ENCODE data around the gene FANCC. TPM values are rescaled to one million over a fixed set of nuclear protein-coding genes. Genes with fewer than 3 reads are reported as not detected.
A peak's percentile ranks its signal among the peaks of the same experiment; 100 is the strongest.
"Not testable (repeated sequence)": the region's sequence is repeated elsewhere in the genome, so short reads cannot be mapped to it uniquely, and the experiment has no call there.

Gene FANCC
- total RNA-seq, 1 donor from 2014 or later, result 7.9 TPM

DNA sequence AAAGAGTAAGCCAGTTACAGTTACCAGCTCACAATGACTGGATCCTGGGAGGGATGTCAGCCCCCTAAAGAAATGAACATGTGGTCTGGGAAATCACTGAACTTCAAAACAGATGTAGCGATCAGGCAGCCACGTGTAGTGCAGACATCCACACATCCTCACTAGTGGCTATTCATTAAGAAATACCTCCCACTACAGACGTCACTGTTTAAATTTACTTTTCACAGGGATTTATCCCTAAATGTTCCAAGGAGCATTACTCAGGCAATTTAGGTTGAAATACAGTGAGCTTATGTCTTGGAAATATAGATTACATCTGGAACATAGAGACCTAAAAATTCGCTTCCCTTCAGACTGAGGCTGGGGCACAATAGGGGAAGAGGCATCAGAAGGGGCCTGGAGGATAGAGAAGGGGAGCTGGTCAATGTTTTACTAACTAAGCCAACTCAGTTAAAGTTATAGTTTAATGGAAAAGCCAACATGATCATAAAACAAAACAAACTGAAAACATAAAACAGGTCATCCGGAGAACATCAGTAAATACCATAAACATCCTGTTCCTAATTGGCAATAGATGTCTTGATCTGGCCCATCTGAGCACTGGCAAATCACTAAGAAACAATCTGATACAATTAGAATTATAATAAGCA lies 92.3 kb downstream of the FANCC start:
- no peaks in the 10 kb centered on the region for H3K27me3 ChIP-seq (ENCODE audit: insufficient read depth, low read length)
- no peak overlapping the region for H3K27ac ChIP-seq (ENCODE audit: low read depth, low read length)
- H3K36me3 ChIP-seq (ENCODE audit: insufficient read depth, low read length), result no peaks in the 10 kb centered on the region
- H3K4me1 ChIP-seq (ENCODE audit: insufficient read depth, low read length), result no peaks in the 10 kb centered on the region
- Mint-ChIP-seq H3K36me3 (ENCODE audit: low read depth, unreplicated experiment) (no peaks in the 10 kb centered on the region), H3K4me3 (ENCODE audit: unreplicated experiment) (no peak overlapping the region), H3K9me3 (ENCODE audit: unreplicated experiment) (peaks cover 3% of the 10 kb centered on the region), H3K27ac (ENCODE audit: unreplicated experiment) (peak overlapping the region; percentile 62), H3K4me1 (ENCODE audit: low read depth, unreplicated experiment) (peaks cover 3% of the 10 kb centered on the region), H3K27me3 (ENCODE audit: low read depth, unreplicated experiment) (no peaks in the 10 kb centered on the region)
- H3K4me3 ChIP-seq (ENCODE audit: insufficient read depth, low read depth, low read length), result no peak overlapping the region
- no peak for TF ChIP-seq EZH2 (IDR thresholded peaks at IDR 0.05; ENCODE audit: insufficient read depth, low read length)
- TF ChIP-seq, protein P1, sequence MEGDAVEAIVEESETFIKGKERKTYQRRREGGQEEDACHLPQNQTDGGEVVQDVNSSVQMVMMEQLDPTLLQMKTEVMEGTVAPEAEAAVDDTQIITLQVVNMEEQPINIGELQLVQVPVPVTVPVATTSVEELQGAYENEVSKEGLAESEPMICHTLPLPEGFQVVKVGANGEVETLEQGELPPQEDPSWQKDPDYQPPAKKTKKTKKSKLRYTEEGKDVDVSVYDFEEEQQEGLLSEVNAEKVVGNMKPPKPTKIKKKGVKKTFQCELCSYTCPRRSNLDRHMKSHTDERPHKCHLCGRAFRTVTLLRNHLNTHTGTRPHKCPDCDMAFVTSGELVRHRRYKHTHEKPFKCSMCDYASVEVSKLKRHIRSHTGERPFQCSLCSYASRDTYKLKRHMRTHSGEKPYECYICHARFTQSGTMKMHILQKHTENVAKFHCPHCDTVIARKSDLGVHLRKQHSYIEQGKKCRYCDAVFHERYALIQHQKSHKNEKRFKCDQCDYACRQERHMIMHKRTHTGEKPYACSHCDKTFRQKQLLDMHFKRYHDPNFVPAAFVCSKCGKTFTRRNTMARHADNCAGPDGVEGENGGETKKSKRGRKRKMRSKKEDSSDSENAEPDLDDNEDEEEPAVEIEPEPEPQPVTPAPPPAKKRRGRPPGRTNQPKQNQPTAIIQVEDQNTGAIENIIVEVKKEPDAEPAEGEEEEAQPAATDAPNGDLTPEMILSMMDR (IDR thresholded peaks at IDR 0.05; ENCODE audit: insufficient read depth, low read depth, low read length), result no peak
- H2AFZ ChIP-seq (ENCODE audit: low read depth, low read length), result no peak overlapping the region
- H4K20me1 ChIP-seq (ENCODE audit: insufficient read depth, low read length), result no peaks in the 10 kb centered on the region
- DNase-seq (ENCODE audit: low read depth), result no peak
- H3K79me2 ChIP-seq (ENCODE audit: insufficient read depth, low read length), result no peaks in the 10 kb centered on the region
- H3K9me3 ChIP-seq (ENCODE audit: insufficient read depth, low read depth, low read length), result no peaks in the 10 kb centered on the region
- H3K4me2 ChIP-seq (ENCODE audit: low read length), result no peak overlapping the region
- no peak for FAIRE-seq
- no peak overlapping the region for H3K9ac ChIP-seq (ENCODE audit: low read length)

DNA sequence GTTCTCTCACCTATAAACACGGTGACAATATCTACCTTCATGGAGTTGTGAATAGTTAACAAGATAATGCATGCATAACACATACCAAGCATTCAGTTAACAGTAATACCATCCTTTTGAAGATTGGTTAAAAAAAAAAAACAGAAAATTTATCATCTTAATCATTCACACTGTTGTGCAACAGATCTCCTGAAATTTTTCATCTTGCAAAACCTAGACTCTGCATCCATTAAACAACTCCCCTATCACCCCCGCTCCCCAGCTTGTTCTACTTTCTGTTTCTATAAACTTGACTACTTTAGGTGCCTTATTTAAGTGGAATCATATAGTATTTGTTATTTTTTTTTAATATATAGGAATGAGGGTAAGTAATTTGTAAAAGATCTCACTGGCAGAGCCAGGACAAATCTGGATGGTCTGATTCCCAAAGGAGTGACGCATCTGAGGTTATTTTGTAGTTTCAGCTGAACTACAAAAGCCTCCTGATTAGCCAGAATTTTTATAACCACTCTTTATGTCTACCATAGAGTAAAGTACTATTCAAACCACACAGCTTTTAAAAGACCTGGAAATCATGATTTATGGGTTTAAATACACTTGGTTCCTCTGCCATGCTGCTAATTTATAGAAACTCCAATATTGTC lies 93.0 kb downstream of the FANCC start:
- Mint-ChIP-seq H3K4me3 (ENCODE audit: unreplicated experiment) (no peak overlapping the region), H3K4me1 (ENCODE audit: low read depth, unreplicated experiment) (peaks cover 3% of the 10 kb centered on the region), H3K36me3 (ENCODE audit: low read depth, unreplicated experiment) (no peaks in the 10 kb centered on the region), H3K27ac (ENCODE audit: unreplicated experiment) (no peak overlapping the region), H3K27me3 (ENCODE audit: low read depth, unreplicated experiment) (no peaks in the 10 kb centered on the region), H3K9me3 (ENCODE audit: unreplicated experiment) (peaks cover 2% of the 10 kb centered on the region)
- Histone ChIP-seq H3K79me2 (ENCODE audit: insufficient read depth, low read length) (no peaks in the 10 kb centered on the region), H2AFZ (ENCODE audit: low read depth, low read length) (no peak overlapping the region), H3K9ac (ENCODE audit: low read length) (no peak overlapping the region), H3K9me3 (ENCODE audit: insufficient read depth, low read depth, low read length) (no peaks in the 10 kb centered on the region), H3K27me3 (ENCODE audit: insufficient read depth, low read length) (no peaks in the 10 kb centered on the region), H3K36me3 (ENCODE audit: insufficient read depth, low read length) (no peaks in the 10 kb centered on the region), H3K4me1 (ENCODE audit: insufficient read depth, low read length) (no peaks in the 10 kb centered on the region), H3K4me3 (ENCODE audit: insufficient read depth, low read depth, low read length) (no peak overlapping the region), H3K4me2 (ENCODE audit: low read length) (no peak overlapping the region), H4K20me1 (ENCODE audit: insufficient read depth, low read length) (no peaks in the 10 kb centered on the region), H3K27ac (ENCODE audit: low read depth, low read length) (no peak overlapping the region)
- TF ChIP-seq, protein P1 (IDR thresholded peaks at IDR 0.05; ENCODE audit: insufficient read depth, low read depth, low read length), result no peak
- TF ChIP-seq EZH2 (IDR thresholded peaks at IDR 0.05; ENCODE audit: insufficient read depth, low read length), result no peak
- DNase-seq (ENCODE audit: low read depth) (no peak), FAIRE-seq (no peak)

DNA sequence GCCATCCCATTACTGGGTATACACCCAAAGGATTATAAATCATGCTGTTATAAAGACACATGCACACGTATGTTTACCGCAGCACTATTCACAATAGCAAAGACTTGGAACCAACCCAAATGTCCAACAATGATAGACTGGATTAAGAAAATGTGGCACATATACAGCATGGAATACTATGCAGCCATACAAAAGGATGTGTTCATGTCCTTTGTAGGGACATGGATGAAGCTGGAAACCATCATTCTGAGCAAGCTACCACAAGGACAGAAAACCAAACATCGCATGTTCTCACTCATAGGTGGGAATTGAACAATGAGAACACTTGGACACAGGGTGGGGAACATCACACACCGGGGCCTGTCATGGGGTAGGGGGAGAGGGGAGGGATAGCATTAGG lies 97.2 kb downstream of the FANCC start:
- not testable (repeated sequence) for H3K27ac Mint-ChIP-seq (ENCODE audit: unreplicated experiment); H3K4me1 Mint-ChIP-seq (ENCODE audit: low read depth, unreplicated experiment); H3K9me3 ChIP-seq (ENCODE audit: insufficient read depth, low read depth, low read length); H3K27ac ChIP-seq (ENCODE audit: low read depth, low read length); H3K36me3 ChIP-seq (ENCODE audit: insufficient read depth, low read length); H3K4me2 ChIP-seq (ENCODE audit: low read length); H3K27me3 Mint-ChIP-seq (ENCODE audit: low read depth, unreplicated experiment); H2AFZ ChIP-seq (ENCODE audit: low read depth, low read length); H3K79me2 ChIP-seq (ENCODE audit: insufficient read depth, low read length); H3K9ac ChIP-seq (ENCODE audit: low read length); H3K4me3 ChIP-seq (ENCODE audit: insufficient read depth, low read depth, low read length); DNase-seq (ENCODE audit: low read depth); H4K20me1 ChIP-seq (ENCODE audit: insufficient read depth, low read length); H3K36me3 Mint-ChIP-seq (ENCODE audit: low read depth, unreplicated experiment); FAIRE-seq; H3K4me1 ChIP-seq (ENCODE audit: insufficient read depth, low read length); H3K27me3 ChIP-seq (ENCODE audit: insufficient read depth, low read length); H3K4me3 Mint-ChIP-seq (ENCODE audit: unreplicated experiment); H3K9me3 Mint-ChIP-seq (ENCODE audit: unreplicated experiment)
